AG10803 (cell line): ENCODE data around the gene SAYSD1.

Experiments used
- DNase-seq: peaks from one replicate; pipeline ENCODE4 v3.0.0; 2010; ENCODE audit warnings: low read depth
- H3K4me3 ChIP-seq: 2 replicates; pipeline ENCODE4 v1.5.1; 2011; ENCODE audit warnings: mild to moderate bottlenecking, low read length, control low read depth
- TF ChIP-seq, protein P1 (sequence below): conservative IDR thresholded peaks from 2 replicates; pipeline ENCODE4 v1.5.1; 2011; ENCODE audit warnings: mild to moderate bottlenecking, low read length, control low read depth, inconsistent platforms

The SAYSD1 gene

DNA sequence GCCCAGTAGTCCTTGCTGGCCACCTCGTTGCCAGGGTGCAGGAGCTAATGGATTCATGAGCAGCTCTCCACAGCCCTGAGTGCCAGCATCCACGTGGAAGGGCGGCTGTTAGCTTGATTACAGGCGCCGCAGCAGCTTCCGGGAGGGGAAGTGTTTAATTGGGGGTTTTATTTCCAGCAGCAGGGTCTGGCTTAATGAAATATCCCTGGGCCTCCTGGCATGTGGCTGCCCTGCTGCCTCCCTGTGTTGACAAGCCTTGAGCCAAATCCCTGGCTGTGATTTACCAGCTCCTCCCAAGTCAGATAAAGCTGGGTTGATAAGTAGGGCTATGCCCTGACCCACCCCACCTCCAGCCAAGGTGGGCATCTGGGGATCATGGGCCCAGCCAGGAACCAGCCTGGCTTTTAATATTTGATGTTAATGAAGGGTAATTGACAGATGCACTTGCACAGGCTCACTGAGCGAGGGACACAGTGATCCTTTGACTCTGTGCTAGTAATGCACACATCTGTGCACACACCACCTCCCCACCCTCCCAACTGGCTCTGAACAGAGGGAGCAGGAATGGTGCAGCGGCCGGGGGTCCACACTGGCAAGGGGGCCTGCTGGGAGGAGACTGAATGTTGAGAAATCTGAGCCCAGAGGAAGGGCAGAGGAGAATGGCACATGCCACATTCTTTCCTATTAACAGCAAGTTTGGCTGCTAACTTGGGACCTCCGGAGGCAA lies 52.8 kb downstream of the SAYSD1 start:
- no peak overlapping the region for H3K4me3 ChIP-seq
- DNase-seq: no peak
- TF ChIP-seq, protein P1, sequence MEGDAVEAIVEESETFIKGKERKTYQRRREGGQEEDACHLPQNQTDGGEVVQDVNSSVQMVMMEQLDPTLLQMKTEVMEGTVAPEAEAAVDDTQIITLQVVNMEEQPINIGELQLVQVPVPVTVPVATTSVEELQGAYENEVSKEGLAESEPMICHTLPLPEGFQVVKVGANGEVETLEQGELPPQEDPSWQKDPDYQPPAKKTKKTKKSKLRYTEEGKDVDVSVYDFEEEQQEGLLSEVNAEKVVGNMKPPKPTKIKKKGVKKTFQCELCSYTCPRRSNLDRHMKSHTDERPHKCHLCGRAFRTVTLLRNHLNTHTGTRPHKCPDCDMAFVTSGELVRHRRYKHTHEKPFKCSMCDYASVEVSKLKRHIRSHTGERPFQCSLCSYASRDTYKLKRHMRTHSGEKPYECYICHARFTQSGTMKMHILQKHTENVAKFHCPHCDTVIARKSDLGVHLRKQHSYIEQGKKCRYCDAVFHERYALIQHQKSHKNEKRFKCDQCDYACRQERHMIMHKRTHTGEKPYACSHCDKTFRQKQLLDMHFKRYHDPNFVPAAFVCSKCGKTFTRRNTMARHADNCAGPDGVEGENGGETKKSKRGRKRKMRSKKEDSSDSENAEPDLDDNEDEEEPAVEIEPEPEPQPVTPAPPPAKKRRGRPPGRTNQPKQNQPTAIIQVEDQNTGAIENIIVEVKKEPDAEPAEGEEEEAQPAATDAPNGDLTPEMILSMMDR: no peak

DNA sequence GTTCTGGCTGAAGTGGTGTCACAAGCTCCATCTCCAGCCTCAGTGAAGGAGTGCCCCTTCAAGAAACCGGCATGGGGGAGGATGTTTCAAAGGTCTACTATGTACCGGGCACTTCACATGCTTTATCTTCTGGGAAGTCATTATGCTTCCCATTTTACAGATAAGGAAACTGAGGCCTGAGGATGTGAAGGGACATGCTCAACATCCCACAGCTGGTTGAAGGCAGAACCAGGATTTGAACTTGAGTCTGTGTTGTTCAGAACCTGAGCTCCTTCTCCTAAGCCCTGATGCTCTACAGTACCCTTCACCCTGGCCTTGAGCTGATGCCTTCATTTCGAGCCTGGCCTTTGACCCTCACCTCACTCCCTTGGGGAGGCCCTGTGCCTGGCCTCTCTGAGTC lies 53.4 kb downstream of the SAYSD1 start:
- H3K4me3 ChIP-seq: no peak overlapping the region
- TF ChIP-seq, protein P1: no peak
- DNase-seq: no peak

DNA sequence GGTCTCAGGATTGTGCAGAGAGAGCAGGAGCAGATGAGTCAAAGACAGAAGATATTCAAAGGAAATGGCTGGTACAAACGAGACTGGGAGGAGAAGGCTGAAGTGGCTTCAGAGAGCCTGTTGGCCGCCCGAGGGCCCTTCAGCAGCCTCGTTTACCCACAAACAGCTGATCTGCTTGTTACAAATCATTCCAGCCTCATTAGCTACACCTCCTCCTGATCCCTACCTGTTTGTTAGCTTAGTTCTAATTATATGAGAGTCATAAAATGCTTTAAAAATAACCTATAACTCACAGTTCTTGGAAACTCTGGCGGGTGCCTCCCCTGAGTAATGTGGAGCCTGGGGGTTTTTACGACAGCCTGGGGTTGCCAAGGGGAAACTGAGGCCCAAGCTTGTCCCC lies 53.8 kb downstream of the SAYSD1 start:
- H3K4me3 ChIP-seq: no peak overlapping the region
- no peak for DNase-seq
- TF ChIP-seq, protein P1: no peak

DNA sequence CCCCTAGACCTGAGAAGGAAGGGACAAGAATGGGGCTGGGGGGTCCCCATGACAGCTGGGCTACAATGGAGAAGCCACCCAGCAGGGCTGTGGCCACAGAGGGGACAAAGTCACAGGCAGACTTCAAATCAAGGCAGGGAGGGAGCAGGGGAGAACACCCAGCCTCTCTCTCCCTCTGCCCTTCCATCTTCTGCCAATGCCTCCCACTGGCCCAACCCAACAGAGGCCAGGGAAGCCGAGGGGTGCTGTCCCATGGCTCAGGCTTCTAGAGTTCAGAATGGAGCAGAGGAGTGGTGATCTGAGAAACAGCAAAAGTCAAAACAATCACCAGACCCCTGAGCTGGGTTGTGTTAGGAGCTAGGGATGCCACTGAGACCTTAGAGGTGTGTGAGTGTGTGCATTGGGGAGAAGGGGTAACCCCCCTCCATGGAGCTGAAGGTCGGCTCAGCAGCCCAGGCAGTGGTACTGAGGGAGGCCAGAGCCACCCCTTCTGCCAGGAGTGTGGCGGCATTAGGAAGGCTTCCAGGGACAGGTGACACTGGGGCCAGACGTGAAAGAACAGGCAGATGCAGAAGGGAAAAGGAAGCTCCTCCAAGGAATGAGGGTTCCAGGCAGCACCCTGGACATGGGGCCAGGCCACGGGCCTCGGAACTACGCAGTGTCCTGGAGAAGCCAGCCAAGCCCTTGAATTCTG lies 54.4 kb downstream of the SAYSD1 start:
- TF ChIP-seq, protein P1: no peak
- no peak for DNase-seq
- H3K4me3 ChIP-seq: no peak overlapping the region

DNA sequence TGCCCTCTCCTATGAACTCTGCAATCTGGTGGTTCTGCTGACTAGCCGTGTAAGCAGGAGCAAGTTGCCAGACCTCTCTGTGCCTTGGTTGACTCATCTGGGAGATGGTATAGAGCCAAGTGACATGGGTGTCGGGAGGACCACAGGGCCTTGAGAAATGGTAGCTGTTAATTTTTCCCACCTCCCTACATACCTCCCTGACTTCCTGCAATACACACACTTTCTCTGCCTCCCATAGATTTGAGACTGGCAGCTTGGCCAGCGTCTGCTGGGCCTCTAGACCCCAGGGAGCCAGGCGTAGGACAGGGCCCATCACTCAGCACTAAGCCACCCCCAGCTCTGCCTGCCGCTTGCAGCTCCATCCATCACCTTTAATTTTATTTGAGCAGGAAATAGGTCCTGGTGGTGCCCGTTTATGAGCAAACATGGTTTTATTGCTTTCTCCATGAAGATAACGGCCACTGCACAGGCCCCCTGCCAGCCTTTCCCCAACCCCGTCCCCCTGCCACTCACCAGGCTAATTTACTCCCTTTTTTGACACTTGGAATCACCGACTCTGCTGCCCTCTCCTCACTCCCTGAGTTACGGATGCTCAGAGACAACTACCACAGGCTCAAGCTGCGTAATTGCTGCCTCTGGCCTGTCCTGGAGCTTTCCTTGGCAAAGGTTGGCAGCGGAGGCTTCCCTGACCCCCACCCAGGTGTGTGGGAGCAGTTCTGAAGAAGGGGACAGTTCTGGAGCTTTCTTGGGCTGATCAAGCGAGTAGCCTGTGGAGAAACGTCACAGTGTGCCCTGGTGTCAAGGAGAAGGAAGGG lies 55.3 kb downstream of the SAYSD1 start:
- DNase-seq: no peak
- H3K4me3 ChIP-seq: no peak overlapping the region
- TF ChIP-seq, protein P1: no peak

DNA sequence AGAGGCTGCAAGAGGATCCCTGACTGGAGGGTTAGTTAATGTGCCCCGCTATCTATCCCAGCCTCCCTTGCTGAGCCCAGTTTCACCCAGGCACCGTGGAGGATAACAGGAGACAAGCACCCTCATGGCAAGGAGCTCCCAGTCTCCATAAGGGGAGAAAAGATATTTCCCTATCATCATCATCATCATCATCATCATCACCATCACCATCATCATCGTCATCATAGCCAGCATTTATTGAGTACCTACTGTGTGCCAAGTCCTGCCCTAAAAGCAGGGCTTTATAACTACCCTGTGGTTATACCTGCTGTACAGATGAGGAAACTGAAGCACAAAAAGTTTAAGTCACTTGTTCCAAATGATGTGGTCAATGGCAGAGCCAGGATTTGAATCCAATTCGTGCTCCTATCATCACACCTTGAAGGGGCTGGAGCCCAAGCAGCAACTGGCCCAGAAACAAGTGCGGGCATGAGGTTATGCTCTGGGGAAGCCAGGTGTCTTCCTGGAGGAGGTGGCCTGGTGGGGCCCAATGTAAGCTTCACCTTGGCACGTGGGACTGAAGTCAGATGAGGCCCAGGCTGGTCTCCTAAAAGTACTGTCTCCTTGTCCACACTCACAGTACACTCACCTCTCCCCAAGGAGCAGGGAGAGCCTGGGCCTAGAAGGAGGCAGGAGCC lies 56.4 kb downstream of the SAYSD1 start:
- DNase-seq: no peak
- H3K4me3 ChIP-seq: no peak overlapping the region
- TF ChIP-seq, protein P1: no peak
